Spleen (tissue), 11 donors: ENCODE results near the gene KCNC1. TPM values are rescaled to one million over a fixed set of nuclear protein-coding genes. Genes with fewer than 3 reads are reported as not detected.

ENCODE experiments used
- DNase-seq: peaks from one replicate; pipeline ENCODE4 v3.0.0-alpha.2; 2020
- H3K27ac ChIP-seq, 8 donors: fragments of 200-600 bp; sonication (generic) in 7 of 8; 1 replicate in 4 of 8; 2 replicates in 4 of 8; pipeline versions ENCODE4 v1.5.0 to v1.8.0; 2016 to 2021; ENCODE audit warnings: inconsistent platforms in 4 of 8, mild to moderate bottlenecking in 4 of 8, moderate library complexity in 1 of 8
- H3K27me3 ChIP-seq, 7 donors: fragments of 200-600 bp; sonication (generic) in 6 of 7; replicated peaks in 1 of 7; 1 replicate in 4 of 7; 2 replicates in 3 of 7; pipeline versions ENCODE4 v1.5.0 to v1.8.0; 2016 to 2021; ENCODE audit warnings: inconsistent platforms in 3 of 7, mild to moderate bottlenecking in 1 of 7
- H3K36me3 ChIP-seq, 6 donors: fragments of 200-600 bp; sonication (generic) in 5 of 6; 1 replicate in 4 of 6; 2 replicates in 2 of 6; pipeline versions ENCODE4 v1.5.0 to v1.8.0; 2016 to 2021; ENCODE audit warnings: inconsistent platforms in 2 of 6
- H3K4me1 ChIP-seq, 6 donors: fragments of 200-600 bp; sonication (generic) in 5 of 6; 1 replicate in 3 of 6; 2 replicates in 3 of 6; pipeline versions ENCODE4 v1.5.0 to v1.8.0; 2016 to 2021; ENCODE audit warnings: inconsistent platforms in 3 of 6
- H3K4me3 ChIP-seq, 8 donors: fragments of 200-600 bp; sonication (generic) in 7 of 8; 1 replicate in 4 of 8; 2 replicates in 4 of 8; pipeline versions ENCODE4 v1.5.0 to v1.8.0; 2016 to 2021; ENCODE audit warnings: inconsistent platforms in 4 of 8, mild to moderate bottlenecking in 4 of 8, moderate library complexity in 2 of 8
- H3K9me3 ChIP-seq, 8 donors: fragments of 200-600 bp; sonication (generic) in 7 of 8; 1 replicate in 4 of 8; 2 replicates in 4 of 8; pipeline versions ENCODE4 v1.5.0 to v1.8.0; 2016 to 2021; ENCODE audit warnings: inconsistent platforms in 4 of 8
- CTCF ChIP-seq, 11 experiments: fragments of 200-600 bp in 7 of 11; fragments of 450-650 bp in 4 of 11; sonication (generic) in 4 of 11; IDR thresholded peaks in 8 of 11; conservative IDR thresholded peaks in 3 of 11; 1 replicate in 7 of 11; 2 replicates in 4 of 11; pipeline versions ENCODE4 v1.4.0 to v1.8.0; 2016 to 2021; ENCODE audit warnings: antibody characterized with exemption in 11 of 11, inconsistent platforms in 4 of 11, mild to moderate bottlenecking in 1 of 11
- POLR2A ChIP-seq, 3 donors: fragments of 450-650 bp; IDR thresholded peaks; one replicate each; pipeline ENCODE4 v1.5.1; 2017; ENCODE audit warnings: antibody characterized with exemption in 3 of 3, mild to moderate bottlenecking in 1 of 3
- POLR2AphosphoS5 ChIP-seq, 3 donors: sonication (generic); formaldehyde crosslinking; IDR thresholded peaks; one replicate each; pipeline ENCODE4 v1.5.1; 2017; ENCODE audit warnings: antibody characterized with exemption in 3 of 3
- WGBS, 5 donors: extraction: QIAGEN DNeasy Blood & Tissue Kit in 3 of 5; methylation state at CpG; one replicate each; pipeline versions ENCODE4 v1.1.5 to v1.1.7; 2013 to 2018; 5-methylcytosine and 5-hydroxymethylcytosine counted together
- intact Hi-C: fragments of 100-400 bp; cut with DNase I; formaldehyde crosslinking; loops from one replicate; pipeline ENCODE4 v1.15.0; 2023; ENCODE audit warnings: low total_unique reads
- polyA plus RNA-seq, 3 donors: library from polyadenylated mRNA; stranded (reverse); fragments of 200-250 nt; gene quantifications; one replicate each; pipeline ENCODE4 v1.2.1, GENCODE V29; 2013
- total RNA-seq, 7 donors: library from RNA; depleted of rRNA in 3 of 7; stranded (reverse); fragments of >200 nt in 3 of 7; fragmentation: NEBNext Ultra II Directional in 4 of 7; extraction: Animal tissue kit (Norgen Biotek cat#: 25700) in 4 of 7; gene quantifications; one replicate each; pipeline versions ENCODE4 v1.1.0 to v1.2.1, GENCODE V29; 2016 to 2021
- donor health status: healthy with polysubstance abuse.
- donor health status: DM: no; HTN: no; CAD: no; lungs with moderate emphysema.
- donor health status: DM: no; HTN: no; CAD: no.
- donor health status: Bipolar disorder and iron deficiency.
- donor health status: healthy.
- donor health status: DM: no; HTN: no; CAD: no.
- donor health status: DM: yes; HTN: yes; CAD: no.

The KCNC1 gene
- total and polyA plus RNA-seq, 10 donors = not detected

GRCh38 chr11:17691976-17692375 lies 42.6 kb upstream of the KCNC1 start:
- TF ChIP-seq CTCF (IDR thresholded peaks at IDR 0.05 in 8 of 11, conservative IDR thresholded peaks at IDR 0.05 in 3 of 11) (no peak), POLR2A (IDR thresholded peaks at IDR 0.05) (no peak), POLR2AphosphoS5 (IDR thresholded peaks at IDR 0.05) (no peak)
- DNase-seq = no peak
- intact Hi-C loops = no loop called here
- Histone ChIP-seq H3K27me3 (peaks cover 5 to 75% (median 27%) of the 10 kb centered on the region in 7 donors), H3K36me3 (no peaks in the 10 kb centered on the region), H3K27ac (no peak overlapping the region), H3K4me1 (no peaks in the 10 kb centered on the region), H3K4me3 (no peak overlapping the region), H3K9me3 (no peaks in the 10 kb centered on the region)
- WGBS, 5 donors = 55 to 66% (median 64%) methylated on average over 10 of the region's 10 CpGs

GRCh38 chr11:17692931-17693330 lies 41.6 kb upstream of the KCNC1 start:
- TF ChIP-seq CTCF (IDR thresholded peaks at IDR 0.05 in 8 of 11, conservative IDR thresholded peaks at IDR 0.05 in 3 of 11) (no peak), POLR2A (IDR thresholded peaks at IDR 0.05) (no peak), POLR2AphosphoS5 (IDR thresholded peaks at IDR 0.05) (no peak)
- Histone ChIP-seq H3K4me3 (no peak overlapping the region), H3K27me3 (peaks cover 5 to 76% (median 27%) of the 10 kb centered on the region in 7 donors), H3K4me1 (no peaks in the 10 kb centered on the region), H3K27ac (no peak overlapping the region), H3K36me3 (no peaks in the 10 kb centered on the region), H3K9me3 (no peaks in the 10 kb centered on the region)
- WGBS, 5 donors = 59 to 75% (median 65%) methylated on average over 7 of the region's 7 CpGs
- intact Hi-C loops = no loop called here
- DNase-seq = no peak

- Histone ChIP-seq H3K9me3 (no peaks in the 10 kb centered on the region), H3K4me3 (no peak overlapping the region), H3K36me3 (no peaks in the 10 kb centered on the region), H3K27ac (no peak overlapping the region), H3K27me3 (peaks cover 5 to 70% (median 27%) of the 10 kb centered on the region in 7 donors), H3K4me1 (no peaks in the 10 kb centered on the region)
- intact Hi-C loops = no loop called here
- no peak for DNase-seq
- TF ChIP-seq POLR2A (IDR thresholded peaks at IDR 0.05) = no peak
- TF ChIP-seq POLR2AphosphoS5 (IDR thresholded peaks at IDR 0.05) = no peak
- TF ChIP-seq CTCF (IDR thresholded peaks at IDR 0.05 in 8 of 11, conservative IDR thresholded peaks at IDR 0.05 in 3 of 11) = no peak
- 58 to 88% (median 73%) methylated on average over 4 of the region's 4 CpGs for WGBS, 5 donors
Measured at GRCh38 chr11:17693531-17693930, 41.0 kb upstream of the KCNC1 start.

- H3K4me3 ChIP-seq = no peak overlapping the region
- 78 to 93% (median 87%) methylated on average over 9 to 10 of the region's 10 CpGs for WGBS, 5 donors
- no peak for DNase-seq
- no peak overlapping the region for H3K27ac ChIP-seq
- no peaks in the 10 kb centered on the region for H3K4me1 ChIP-seq
- no peak for TF ChIP-seq CTCF (IDR thresholded peaks at IDR 0.05 in 8 of 11, conservative IDR thresholded peaks at IDR 0.05 in 3 of 11)
- no peak for TF ChIP-seq POLR2A (IDR thresholded peaks at IDR 0.05)
- TF ChIP-seq POLR2AphosphoS5 (IDR thresholded peaks at IDR 0.05) = no peak
- H3K27me3 ChIP-seq = peaks cover 5 to 70% (median 27%) of the 10 kb centered on the region in 7 donors
- H3K9me3 ChIP-seq = no peaks in the 10 kb centered on the region
- no peaks in the 10 kb centered on the region for H3K36me3 ChIP-seq
- intact Hi-C loops = no loop called here
Measured at GRCh38 chr11:17694494-17695110, 40.0 kb upstream of the KCNC1 start.
